HG02642 (cell line): ENCODE results near the gene SOX18.

ENCODE experiments used
- ATAC-seq: cut with Tn5 transposase; IDR thresholded peaks from one replicate; pipeline ENCODE4 v1.9.1; 2021; ENCODE audit warnings: mild to moderate bottlenecking; ENCODE audit not compliant: unreplicated experiment, poor library complexity

The SOX18 gene

DNA sequence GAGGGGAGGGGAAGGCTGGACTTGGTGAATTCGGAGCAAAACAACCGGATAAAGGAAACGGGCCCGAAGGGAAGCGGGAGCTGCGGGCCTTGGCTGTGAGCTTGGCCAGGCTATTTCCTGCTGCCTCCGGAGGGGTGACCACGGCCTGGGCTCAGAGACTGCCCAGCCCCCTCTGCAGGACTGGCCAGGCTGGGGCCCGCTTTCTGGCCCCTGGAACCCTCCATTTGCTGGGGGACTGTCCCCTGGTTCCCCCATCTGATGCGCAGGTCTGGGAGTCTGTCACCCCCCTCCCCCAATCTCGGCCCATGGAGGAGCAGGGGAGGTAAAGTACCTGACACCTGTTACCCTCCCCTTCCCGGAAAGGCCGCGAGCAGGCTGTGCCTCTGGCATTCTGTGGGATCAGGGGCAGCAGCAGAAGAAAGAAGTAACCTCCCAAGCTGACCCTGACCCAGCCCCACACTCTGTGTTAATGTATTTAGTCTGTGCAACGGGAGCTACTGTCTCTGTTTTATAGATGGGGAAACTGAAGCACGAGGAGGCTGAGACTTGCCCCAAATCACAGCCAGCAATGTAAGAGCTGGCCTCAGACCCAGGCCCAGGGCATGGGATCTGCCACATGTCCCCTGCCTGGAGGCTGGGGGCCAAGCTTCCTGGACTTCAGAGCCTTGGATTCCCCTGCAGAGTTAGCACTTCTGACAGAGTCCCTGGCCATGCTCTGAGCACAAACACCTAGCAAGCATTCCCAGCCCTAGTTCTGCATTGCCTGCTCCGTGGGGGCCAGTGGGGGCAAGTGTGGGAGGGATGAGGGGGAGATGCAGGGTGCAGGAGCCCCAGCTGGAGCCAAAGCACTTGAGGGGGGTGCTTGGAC lies 9.9 kb downstream of the SOX18 start:
- ATAC-seq, result no peak

- peak; percentile 67 for ATAC-seq
Observed at GRCh38 chr20:64038565-64039292, 10.7 kb downstream of the SOX18 start.

- ATAC-seq, result peak; percentile 38
Observed at GRCh38 chr20:64038224-64038564, 11.2 kb downstream of the SOX18 start.

DNA sequence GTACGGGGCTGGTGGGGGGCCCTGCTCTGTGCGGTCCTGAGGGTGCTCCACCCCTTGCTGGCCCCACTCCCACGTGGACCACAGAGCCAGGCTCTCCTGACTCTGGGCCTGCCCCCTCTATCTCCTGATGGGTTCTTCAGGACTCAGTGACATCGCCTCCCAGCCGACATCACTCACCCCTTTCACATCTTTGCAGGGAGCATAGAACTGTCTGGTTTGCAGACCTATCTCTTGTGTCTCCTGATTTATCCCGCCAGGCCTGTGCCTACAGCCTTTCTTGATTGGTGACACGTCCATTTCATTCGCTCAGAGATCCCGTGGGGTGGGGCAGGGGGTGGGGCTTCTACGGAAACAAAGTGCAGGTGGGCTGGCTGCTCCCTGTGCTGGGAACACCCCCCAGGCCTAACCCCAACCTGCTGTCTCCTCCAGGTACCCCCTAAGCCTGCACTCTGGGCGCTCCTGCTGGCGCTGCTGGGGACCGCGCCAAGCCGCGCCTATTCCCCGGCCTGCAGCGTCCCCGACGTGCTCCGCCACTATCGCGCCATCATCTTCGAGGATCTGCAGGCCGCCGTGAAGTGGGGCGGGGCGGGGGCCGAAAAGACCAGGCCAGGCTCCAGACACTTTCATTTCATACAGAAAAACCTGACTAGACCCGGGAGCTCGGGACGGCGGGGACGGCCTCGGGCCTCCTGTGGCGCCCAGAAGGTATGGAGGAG lies 11.8 kb downstream of the SOX18 start:
- ATAC-seq, result no peak

GRCh38 chr20:64037199-64037497 lies 12.3 kb downstream of the SOX18 start:
- ATAC-seq, result no peak

GRCh38 chr20:64036346-64037198 lies 12.9 kb downstream of the SOX18 start:
- ATAC-seq, result no peak

DNA sequence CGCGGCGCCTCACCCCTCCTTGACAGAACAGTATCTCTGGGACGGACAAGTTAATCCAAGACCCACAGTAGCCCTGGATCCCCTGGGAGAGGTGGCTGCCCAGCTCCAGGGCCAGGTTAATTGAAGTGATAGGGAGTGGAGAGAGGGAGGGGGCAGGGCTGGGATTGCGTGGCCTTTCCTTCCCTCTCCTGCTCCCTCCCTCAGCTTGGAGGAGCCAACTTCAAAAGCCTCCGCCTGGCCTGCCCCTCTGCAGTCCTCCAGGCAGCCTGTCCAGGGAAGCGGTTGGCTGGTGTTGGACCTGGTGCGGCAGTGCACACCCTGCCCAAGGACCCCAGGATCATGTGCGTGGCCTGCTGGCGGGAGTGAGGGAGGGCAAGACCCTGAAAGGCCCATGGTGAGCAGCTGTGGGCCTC lies 13.5 kb downstream of the SOX18 start, which contains the start of gene C20orf204:
Gene C20orf204, plus strand, starts transcription at position 250 of the 413 bp plus-strand sequence. Its CDS starts 142 bp downstream, at position 392.
- ATAC-seq, result no peak

DNA sequence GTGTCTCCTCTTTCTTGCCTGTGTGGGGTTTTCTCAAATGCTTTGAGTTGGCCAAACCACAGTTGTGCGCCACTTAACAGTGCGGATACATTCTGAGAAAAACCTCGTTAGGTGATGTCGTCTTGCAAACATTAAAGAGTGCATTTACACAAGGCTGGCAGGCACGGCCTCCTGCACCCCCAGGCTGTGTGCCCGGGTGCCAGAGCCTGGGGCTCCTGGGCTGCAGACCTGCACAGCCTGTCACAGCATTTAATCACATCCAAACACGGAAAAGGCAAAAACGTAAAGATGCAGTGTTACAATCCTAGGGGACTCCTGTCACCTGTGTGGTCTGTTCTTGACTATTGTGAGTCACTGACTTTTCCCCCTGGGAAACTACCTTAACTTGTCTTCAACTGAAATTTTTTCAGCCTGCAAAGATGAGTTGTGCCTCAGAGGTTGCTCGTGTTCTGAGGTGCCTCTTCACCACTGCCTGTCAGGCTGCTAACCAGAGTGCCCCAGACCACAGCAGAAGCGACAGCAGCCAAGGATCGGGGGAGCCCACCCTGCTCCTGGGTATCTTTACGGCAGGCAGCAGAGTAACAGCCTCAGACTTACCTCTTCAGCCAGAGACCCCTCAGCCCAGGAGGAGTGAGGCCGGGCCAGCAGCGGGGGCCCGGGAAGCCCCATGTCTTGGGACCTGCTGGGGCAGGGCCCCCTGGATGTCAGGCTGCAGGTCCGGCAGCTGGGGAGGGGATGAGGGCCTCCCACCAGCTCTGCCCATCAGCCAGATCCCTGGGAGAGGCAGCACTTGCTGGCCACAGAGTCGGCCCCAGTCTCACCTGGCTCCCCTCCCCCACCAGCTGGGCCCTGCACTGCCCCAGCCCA lies 14.1 kb downstream of the SOX18 start:
- ATAC-seq, result no peak

- no peak for ATAC-seq
Observed at GRCh38 chr20:64033981-64034493, 15.4 kb downstream of the SOX18 start.

DNA sequence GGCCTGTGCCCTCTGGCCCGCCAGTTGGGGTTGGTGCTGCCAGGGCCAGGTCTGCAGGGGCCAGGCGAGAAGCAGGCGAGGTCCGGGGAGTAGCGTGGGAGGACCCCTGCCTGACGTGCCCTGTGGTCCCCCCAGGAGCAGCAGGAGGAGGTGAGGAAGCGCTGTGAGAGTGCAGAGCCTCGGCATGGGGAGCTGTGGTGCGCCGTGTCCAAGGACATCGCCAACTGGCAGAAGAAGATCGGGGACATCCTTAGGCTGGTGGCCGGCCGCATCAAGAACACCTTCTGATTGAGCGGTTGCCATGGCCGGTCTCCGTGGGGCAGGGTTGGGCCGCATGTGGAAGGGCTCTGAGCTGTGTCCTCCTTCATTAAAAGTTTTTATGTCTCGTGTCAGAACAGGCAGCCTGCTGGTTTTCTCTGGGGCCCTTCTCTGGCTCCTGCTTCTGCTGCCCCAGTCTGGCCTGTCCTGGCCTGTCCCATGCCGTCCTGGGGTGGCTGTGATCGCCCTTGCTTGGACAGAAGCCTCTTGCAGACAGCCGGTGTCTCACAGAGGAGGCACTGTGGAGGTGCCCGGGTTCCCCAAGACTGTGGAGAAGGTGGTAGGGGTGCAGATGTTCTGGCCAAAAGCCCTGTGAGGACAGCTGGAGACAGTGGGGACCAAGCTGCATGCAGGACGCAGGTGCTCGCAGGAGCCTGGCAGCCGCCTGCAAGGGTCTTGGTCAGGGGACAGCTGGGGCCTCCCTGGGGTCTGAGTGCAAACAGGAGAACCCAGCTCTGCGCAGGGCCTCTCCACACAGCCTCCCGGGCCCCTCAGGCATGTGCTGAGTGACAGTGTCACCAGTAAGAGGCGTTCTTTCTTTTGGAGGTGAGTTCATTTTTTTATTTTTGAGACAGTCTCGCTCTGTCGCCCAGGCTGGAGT lies 16.5 kb downstream of the SOX18 start:
- ATAC-seq, result no peak

DNA sequence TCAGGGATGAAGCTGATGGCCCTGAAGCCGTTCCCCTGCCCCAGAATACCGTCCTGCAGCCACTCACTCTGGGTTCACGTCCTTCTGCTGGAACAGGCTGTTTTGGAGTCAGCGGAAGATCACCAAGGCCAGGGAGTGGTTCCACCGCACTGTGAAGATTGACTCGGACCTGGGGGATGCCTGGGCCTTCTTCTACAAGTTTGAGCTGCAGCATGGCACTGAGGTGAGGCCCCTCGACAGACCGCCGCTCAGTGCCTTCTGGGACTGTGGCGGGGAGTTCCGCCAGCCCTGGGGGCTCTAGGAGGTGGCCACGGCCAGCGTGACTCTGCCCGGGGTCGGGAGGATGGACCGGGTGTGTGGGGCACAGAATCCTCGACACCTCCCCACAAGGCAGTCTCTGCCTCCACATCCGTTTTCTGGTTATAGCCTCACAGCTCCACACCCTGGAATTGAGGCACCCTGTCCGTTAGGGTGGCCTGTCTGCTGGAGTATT lies 17.6 kb downstream of the SOX18 start:
- ATAC-seq, result no peak

- ATAC-seq, result no peak
Observed at GRCh38 chr20:64030371-64031134, 18.9 kb downstream of the SOX18 start.

DNA sequence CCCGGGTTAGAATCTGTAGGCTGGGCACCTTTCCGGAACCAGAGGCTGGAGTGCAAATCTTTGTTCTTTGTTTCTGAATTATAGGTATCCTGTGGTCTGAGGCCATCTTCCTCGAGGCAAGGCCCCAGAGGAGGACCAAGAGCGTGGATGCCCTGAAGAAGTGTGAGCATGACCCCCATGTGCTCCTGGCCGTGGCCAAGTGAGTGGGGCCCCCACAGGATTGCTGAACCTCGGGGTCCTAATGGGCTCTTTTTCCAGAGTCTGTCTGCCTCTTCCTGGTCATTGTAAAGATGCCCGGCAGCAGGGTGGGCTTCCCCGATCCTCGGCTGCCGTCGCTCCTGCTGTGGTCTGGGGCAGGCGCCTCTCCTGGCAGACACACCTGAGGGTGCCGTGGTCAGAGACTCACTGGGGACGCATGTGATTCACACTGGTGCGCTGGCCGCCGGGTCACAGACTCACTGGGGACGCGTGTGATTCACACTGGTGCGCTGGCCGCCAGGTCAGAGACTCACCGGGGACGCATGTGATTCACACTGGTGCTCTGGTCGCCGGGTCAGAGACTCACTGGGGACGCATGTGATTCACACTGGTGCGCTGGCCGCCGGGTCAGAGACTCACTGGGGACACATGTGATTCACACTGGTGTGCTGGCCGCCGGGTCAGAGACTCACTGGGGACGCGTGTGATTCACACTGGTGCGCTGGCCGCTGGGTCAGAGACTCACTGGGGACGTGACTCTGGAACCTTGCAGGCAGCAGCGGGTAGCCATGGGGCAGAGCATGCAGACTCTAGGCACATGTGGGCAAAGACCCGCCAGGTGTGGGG lies 19.9 kb downstream of the SOX18 start:
- ATAC-seq, result no peak

- no peak for ATAC-seq
Observed at GRCh38 chr20:64027981-64028685, 21.3 kb downstream of the SOX18 start.

DNA sequence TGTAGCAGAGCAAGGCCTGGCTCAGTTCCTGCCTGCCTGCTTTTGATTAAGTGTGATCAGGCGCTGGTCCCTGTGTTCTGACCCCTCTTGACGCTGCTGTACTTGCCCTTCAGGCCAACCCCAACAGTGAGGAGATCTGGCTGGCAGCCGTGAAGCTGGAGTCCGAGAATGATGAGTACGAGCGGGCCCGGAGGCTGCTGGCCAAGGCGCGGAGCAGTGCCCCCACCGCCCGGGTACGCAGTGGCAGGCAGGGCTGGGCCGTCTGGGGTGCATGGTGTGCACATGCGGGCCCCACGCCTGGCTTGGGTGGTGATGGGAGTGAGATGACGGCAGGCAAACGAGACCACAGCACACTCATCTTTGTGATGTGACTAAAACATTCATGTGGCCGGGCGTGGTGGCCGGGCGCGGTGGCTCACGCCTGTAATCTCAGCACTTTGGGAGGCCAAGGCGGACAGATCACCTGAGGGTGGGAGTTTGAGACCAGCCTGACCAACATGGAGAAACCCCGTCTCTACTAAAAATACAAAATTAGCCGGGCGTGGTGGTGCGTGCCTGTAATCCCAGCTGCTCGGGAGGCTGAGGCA lies 23.5 kb downstream of the SOX18 start:
- ATAC-seq, result no peak
